NCI-H2171 treated with DMSO at 0.1 percent for 48 hours (cell line): ENCODE data around the gene FIG4.
"Not testable (repeated sequence)": the region's sequence is repeated elsewhere in the genome, so short reads cannot be mapped to it uniquely, and the experiment has no call there.

Experiments
- DNase-seq: peaks from one replicate; lab custom pipeline; 2025; lab: John Stamatoyannopoulos, UW

FIG4 gene

DNA sequence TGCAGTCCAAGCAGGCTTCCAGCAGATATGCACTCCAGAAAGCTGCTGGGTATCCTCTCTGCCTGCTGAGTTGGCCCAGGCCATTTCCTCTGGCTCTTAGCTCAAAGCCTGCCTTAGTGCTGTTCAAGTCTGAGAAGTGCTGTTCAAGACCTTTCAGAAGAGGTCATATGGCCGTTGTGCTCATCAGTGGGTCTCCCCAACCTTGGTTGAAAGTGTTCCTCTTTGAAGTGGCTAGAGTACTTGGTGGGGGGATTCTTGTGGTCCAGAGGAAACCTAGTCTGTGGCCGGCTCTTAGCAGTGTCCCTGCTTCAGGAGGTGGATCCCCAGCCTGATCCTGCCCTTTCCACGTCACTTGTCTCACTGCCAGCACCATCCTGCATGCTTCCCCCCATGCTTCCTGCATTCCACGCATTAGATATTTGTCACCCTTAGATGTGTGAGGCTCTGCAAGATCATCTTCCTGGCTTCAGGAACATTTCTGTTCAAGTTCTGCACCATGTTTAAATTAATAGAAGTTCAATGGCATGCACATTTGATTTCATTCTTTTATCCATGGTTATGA lies 105.0 kb downstream of the FIG4 start:
- no peak for DNase-seq

DNA sequence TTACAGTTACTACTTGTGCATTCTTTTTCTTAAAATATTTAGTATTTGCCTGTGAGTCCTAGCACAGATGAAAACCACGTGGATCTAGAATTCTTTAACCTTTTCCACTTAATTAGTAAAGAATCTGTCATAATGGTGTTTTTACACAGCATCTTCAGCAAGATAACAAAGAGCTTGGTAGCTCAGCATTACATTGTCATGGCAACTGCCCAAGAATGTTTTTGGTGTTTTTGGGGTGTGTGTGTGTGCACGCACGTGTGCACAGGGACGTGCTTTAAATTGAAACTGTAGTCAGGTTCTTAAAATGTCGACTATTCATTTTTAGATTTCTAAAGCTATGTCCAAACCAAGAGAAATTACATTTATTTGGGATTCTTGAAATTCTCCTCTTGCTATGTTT lies 108.0 kb downstream of the FIG4 start:
- no peak for DNase-seq

DNA sequence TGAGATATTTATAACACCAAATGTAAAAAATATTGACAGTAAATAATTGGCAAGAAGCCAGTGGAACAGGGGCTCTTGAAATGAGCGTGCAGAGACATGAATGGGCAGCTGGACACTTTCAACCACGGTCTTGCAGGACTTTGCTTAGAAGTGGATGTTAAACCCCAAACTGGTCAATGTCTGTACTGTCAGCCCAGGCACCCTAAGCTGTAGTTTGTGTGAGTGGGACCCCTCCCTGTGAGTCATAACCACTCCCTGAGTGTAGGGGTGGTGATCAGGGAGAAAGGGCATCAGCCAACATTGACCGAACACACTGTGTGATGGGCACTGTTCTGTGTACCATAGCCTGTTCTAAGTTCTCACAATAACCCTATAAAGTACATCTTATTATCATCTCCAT lies 108.6 kb downstream of the FIG4 start:
- DNase-seq, result no peak

DNA sequence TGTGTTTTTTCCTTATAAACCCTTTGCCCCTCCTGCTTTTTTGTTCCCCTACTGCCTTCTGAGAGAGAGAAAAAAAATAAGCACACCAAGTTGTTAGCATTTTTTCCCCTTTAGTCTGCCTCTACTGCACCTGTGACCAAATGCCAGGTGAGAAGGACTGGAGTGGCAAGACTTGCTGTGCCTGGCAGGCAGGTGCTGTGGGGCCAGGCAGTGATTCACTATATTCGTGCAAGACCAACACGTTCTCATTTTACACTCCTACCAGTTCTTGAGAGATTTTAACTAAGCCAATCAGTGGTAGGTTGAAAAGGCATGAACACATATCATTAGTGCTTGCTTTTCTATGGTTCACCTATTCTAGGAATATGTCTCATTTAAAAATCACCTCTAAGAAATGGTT lies 109.7 kb downstream of the FIG4 start:
- no peak for DNase-seq

DNA sequence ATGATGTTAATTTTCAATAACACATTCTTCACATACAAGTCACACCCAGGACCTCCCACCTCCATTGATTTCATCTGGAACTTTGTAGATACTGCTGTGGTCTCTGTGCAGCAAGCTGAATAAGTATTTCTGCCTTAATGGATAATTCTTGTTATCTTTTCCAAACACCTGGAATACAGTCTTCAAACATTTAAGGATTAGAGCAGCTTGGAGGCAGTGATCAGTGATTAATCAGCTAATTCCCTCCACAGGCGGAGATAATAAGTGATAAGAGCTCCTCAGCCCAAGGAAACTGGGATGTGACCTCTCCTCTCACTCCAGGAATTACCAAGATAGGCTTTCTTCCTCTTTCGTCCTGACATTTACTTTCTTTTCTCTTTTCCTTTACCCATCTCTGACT lies 110.7 kb downstream of the FIG4 start:
- no peak for DNase-seq

DNA sequence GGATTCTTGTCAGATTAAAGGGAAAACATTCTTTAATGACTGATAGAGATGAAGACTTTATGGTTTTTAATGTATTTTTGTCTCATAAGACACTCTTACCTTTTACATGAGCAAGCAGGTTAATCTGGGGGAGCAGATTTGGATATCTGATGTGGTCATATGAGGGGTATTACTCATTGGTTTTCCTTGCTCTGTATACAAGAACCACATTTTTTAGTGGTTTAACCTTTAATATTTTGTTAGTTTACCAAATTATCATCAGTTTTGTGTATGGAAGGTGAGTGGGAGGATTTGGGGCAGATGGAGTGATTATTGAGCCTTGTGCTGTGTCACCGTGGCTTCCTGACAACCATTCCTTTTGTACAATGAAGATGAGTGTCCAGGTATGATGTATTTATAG lies 112.9 kb downstream of the FIG4 start:
- DNase-seq, result no peak

DNA sequence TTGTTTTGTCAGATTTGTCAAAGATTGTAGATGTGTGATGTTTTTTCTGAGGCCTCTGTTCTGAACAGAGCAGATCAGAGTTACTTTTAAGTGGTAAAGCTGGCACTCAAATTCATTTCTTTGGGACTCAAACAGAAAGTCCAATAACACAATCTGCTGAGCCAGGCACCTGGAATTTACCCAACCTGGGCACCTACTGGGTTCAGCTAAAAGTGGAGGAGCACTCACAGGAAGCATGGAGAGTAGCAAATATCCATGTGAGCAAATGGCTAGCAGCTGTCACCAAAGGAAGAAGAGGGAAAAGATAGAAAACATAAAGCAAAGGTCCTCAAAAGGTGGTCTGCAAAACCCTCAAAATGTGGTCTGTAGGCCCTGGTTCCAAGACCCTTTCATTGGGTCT lies 116.8 kb downstream of the FIG4 start:
- DNase-seq, result no peak

DNA sequence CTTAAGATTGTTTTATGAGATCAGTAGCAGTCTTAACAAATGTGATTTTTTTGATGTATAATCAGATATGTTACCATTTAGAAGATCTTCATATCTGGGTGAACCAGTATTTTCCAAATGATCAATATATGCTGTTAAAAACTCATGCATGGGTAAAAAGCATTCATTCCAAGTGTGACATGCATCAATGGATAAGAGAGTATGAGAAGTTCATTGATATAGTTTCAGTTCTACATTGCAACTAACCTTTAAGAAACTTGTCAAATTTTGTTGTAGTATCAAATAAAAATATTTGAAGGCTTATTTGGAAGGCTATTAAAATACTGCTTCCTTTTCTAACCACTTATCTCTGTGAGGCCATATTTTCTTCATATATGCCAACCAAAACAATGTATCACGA lies 117.7 kb downstream of the FIG4 start:
- DNase-seq, result no peak

DNA sequence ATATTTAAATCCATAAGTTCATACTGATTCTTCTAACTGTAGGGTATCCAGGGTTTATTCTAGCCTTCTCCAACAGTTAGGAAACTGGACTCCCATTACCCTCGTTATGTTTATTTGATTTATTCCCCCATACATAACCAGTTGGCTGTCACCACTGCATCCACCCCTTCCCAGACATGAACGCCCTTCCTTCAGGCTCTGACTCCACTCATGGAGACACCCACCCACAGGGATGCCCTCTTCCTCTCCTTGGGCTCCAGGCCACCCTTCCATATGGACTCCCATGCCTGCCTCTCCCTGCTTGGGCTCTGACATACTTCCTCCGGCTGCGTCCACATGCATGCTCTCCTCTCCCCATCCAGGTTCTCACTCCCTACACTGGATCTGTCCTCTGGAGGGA lies 124.0 kb downstream of the FIG4 start:
- DNase-seq, result no peak

DNA sequence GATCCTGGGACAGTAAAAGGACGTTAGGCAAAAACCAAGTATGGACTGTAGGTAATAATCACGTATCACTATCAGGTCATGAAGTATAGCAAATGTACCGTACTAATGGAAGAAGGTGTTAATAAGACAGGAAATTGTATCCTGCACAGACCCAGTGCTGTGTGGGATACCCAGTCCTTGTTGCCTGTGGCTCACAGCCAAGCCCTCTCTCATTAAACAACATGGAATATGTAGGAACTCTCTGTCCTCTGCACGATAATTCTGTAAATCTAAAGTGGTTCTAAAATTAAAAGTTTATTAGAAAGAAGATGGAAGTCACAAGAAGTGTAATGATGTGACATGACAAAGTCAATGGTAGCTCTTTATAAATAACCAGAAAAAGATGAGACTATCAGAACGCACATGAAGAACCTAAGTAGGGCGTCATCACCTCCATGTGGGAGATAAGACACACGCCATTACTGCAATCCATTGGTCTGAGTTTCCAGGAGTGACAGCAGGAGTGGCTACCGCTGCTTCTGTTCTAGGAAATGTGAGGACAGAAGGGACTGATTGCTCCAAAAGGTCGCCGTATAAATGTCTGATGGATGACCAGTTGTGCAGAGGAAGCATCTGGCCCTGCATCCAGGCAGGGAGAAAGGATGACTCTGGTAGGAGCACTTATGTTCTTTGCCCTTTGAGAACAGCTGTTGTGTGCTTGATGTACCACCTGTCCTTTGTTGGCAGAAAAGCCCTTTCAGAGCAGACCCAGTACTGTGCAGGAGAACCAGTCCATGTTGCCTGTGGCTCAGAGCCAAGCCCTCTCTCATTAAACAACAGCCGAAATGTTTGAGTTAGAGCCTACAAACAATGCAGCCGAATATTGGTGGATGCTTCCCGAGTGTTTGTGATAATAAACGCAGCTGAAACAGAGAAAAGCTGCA lies 125.6 kb downstream of the FIG4 start:
- DNase-seq, result peak; percentile 97

DNA sequence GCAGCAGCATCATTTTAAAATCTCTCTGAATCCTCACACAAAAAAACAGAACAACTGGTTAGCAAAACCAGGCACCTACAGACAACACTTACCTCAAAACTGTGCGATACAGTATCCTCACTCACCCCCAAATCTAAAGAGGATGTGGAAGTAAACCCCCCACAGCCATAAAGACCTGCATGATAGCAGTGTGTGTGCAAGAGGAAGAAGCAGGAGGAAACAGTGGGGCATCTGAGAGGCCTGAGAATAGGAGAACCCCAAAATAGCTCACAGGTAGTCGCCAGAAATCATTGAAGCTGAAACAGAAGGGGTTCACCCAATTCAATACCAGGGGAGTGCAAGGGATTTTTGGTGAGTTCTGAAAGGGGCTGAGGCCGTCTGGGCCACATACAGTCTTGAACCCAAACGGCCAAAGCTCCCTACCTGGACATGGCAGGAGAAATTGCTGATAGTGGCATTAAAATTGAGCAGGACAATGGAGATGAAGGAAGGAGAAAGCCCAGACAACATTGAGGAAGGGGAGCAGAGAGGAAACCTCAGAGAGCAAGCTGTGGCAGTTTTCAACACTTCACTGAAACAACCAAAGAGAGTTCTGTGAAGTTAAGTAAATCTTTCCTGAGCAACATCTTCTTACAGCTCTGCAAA lies 129.7 kb downstream of the FIG4 start:
- no peak for DNase-seq

DNA sequence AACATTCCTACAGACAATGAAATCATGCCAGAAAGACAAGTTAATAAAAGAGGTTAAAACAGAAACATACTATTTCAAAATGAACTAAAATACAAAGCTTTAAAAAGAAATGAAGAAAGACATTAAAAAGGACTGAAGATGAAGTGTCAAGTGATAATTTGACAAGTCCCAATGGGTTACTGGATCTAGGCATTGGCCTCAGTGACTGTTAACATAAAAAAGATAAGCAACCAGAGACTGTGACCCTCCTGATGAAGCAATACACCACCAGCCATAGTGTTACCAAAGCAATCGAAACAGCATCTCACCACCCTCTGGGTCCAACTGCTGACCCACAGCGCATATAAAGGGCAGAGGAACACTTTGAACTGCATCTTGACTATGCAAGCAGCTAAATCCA lies 130.3 kb downstream of the FIG4 start:
- DNase-seq, result no peak

DNA sequence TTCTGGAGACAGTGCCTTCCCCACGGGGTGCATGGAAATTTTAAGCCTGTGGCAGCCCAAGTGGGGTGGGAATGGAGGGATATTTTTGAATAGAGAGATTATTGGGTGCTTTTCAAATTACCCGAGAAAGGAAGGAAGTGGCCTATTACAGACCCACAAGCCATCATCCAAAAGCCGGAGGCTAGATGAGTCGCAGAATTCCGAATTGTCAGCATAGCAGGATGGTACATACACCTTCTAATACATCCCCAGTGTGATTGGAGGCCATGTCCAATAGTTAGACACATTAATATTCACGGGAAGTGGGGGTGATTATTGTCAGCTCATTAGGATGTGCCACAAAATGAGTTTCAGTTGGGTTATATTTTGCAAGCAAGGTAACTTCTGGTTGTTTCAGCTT lies 133.0 kb downstream of the FIG4 start:
- DNase-seq, result no peak

DNA sequence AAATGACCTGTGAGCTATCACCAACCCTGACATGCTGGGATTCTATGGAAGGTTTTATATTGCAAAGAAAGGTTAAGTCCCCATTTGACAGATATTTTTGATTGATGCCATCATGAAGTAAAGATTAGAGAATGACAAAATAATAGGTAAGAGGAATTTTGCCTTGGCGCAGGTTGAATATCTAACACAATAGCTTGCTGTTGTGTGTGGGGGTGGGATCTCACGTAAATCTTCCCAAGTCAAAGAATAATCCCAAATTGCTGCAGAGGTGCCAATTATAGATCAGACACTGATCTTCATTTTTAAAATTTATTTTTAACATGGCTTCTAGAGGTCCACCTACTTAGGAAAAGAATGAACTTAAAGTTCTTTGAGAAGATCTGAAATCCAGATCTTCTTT lies 135.5 kb downstream of the FIG4 start:
- no peak for DNase-seq

DNA sequence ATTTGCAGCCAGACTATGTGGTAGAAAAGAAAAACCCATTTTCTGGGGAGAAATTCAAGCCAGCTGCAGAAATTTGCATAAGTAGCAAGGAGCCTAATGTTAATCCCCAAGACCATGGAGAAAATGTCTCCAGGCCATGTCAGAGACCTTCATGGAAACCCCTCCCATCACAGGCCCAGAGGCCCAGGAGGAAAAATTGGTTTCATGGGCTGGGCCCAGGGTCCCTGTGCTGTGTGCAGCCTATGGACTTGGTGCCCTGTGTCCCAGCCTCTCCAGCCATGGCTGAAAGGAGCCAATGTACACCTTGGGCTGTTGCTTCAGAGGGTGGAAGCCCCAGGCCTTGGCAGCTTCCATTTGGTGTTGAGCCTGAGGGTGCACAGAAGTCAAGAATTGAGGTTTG lies 140.3 kb downstream of the FIG4 start:
- DNase-seq, result not testable (repeated sequence)

DNA sequence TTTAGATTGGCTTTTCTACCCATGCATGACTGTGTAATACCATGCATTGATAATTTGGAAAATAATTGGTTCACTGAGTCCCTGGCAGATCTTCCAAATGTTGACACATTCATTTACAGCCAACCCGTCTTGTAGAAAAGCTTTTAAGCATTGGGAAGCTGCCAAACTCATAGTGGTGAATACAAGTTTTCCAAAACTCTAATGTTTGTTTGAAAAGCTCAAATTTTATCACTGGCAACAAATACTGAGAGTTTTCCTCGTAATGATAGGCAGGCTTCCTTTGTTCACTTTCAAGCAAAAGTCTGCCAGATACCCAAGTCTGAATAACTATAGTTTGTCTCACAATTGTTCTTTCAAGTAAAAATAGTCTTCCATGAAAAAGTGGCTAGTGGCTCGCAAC lies 143.0 kb downstream of the FIG4 start:
- DNase-seq, result peak; percentile 52

DNA sequence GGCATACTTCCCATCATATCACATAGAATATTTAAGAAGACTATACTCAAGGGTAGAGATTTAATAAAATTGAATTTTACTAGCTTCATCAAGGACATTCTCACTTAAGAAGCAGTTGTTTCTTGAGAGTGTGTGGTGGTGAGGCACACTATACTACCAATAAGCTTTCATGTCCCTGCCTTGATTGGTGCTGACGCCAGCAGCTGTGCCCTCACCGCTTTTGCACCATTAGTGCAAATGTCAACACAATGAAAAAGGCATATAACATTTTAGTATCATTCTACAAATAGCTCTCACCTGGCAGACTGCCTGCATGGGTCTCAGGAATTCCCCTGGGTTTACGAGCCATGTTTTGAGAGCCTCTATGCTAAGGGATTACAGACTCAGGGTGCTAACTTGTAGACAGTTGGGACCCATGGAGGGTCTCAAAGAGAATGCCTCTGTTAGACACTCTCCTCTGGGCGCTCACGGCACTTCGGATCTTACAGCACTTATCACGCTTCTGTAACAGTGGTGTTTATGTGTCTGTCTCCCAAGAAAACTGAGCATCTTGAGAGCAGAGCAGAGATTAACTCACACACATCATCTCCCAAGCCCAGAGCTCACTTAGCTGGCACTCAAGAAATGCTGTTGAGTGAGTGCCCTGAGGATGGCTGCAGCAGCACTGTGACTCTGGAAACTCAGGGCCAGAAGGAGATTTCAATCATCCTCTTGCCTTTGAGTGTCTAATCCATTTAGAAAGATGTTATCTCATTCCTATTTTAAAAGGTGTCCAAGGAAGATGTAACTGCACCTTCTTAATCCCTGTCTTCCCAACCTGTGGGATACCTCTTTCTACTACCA lies 143.7 kb downstream of the FIG4 start:
- DNase-seq, result peak; percentile 49

DNA sequence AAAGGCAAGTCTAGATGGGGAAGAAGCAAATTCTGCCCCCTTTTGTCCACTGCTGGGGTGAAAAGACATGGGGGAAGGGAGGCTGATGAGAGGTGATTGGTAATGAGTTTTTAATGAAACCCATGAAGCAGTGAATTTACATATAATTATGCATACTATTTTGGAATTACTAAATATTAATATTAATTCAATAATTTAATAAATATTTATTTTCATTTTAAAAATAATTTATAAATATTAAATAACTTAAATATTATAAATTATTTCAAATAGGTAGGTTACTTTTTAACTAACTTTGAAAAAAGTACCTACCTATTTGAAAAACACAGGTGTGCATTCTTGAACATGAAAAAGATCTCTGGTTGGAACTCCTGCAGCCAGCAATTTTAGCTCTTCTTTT lies 148.9 kb downstream of the FIG4 start:
- DNase-seq, result no peak

DNA sequence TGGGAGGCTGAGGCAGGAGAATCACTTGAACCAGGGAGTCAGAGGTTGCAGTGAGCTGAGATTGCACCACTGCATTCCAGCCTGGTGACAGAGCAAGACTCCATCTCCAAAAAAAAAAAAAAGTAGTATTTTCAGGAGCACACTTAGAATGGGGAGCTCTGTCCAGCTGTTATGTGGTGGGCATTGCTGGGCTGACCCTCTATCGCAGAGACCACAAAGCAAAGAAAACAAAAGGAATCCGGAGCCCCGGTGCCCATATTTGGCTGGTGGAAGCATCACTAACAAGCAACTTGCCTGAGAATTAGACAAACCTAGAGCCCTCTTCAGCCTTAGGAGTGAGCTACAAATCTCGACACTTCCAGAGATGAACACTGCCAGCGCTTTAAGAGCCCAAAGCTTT lies 149.7 kb downstream of the FIG4 start:
- DNase-seq, result no peak

DNA sequence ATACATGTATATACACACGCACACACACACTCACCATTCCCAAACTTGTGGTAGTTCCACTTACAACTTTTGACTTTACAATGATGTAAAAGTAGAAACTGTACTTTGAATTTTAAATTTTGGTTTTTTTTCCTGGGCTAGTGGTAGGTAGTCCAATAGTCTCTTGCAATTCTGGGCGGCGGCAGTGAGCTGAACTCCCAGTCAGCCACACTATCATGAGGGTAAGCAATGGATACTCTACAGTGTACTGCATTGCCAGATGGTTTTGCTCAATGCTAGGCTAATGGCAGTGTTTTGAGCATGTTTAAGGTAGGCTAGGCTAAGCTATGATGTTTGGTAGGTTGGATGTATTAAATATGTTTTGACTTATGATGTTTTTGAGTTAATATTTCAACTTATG lies 150.8 kb downstream of the FIG4 start:
- DNase-seq, result no peak

DNA sequence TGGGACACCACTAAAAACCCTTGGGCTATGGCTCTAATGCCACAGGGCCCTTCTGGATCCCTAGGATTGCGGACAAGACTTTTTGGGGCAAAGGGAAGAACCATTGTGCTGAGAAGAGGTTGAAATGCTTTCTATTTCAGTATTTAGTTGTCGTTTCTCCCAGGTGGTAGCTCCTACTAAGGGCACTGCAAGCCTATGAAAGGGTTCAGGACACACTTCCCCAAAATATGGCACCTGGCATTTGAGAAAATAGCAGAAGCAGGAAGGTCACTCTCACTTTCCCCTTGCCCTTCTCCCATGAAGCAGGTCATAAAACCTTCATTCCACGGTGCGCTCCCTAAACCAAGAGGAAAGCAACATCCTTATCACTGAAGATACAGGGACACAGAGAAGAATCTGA lies 161.6 kb downstream of the FIG4 start:
- DNase-seq, result no peak

DNA sequence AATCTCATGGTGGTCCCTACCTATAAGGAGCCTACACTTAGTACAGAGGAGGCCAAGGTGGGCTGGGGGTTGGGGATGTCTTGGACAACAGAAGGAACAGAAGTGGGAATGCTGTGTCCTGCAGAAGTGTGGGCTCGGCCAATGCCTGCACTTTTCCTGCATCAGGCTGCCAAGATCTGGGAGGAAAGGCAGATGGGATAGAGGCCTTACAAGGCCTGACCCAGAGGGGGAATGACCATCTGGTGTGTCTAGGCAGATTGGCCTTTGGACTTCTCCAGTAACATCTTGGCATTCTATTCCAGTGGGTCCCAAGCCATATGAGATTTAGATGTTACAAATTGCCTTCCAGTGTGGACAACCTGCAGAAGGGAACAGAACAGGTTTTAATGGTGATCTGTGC lies 162.3 kb downstream of the FIG4 start:
- no peak for DNase-seq
